ENCODE data around the gene LMX1A. TPM values are rescaled to one million over a fixed set of nuclear protein-coding genes. Genes with fewer than 3 reads are reported as not detected.

LMX1A gene
- total and polyA plus RNA-seq, 9 of the 15 experiments (the other 6 are each of a cell fraction or from before 2014, with no cell fraction given): not detected

GRCh38 chr1:165317612-165318011 is 38.9 kb downstream of the LMX1A start:
- H2AFZ ChIP-seq (ENCODE audit: low read depth, low read length): no peak overlapping the region
- ChIA-PET CTCF (ENCODE audit: low intra/inter-chr PET ratio) (interaction anchor here (0.7 kb wide), 1 partner anchor 14 kb away, joined by 3 read pairs; no protein-coding TSS in a partner anchor), POLR2A (no interaction called here)
- H4K20me1 ChIP-seq (replicated peaks; ENCODE audit: control insufficient read depth, insufficient read depth, low read length): no peaks in the 10 kb centered on the region
- H3K4me3 ChIP-seq: no peak overlapping the region
- FAIRE-seq (no peak), DNase-seq (ENCODE audit: extremely low read depth in 1 of 4, low spot score in 3 of 4) (no peak), ATAC-seq (no peak)
- H3K9ac ChIP-seq (ENCODE audit: insufficient read depth in 1 of 2, low read depth in 2 of 2, low read length in 2 of 2): no peak overlapping the region
- H3K4me2 ChIP-seq (ENCODE audit: insufficient read depth, low read length): no peak overlapping the region
- intact Hi-C loops (cut with micrococcal nuclease) (no loop called here), in situ Hi-C loops (cut with MboI) (no loop called here)
- H3K27me3 ChIP-seq (ENCODE audit: control insufficient read depth in 2 of 2, insufficient read depth in 2 of 2, low read length in 2 of 2): no peaks in the 10 kb centered on the region
- H3K79me2 ChIP-seq (ENCODE audit: control insufficient read depth, insufficient read depth, low read length): no peaks in the 10 kb centered on the region
- BruUV-seq (replicated peaks): no TSS peak
- no peaks in the 10 kb centered on the region for H3K4me1 ChIP-seq (replicated peaks in 1 of 2; ENCODE audit: control insufficient read depth in 2 of 2, insufficient read depth in 2 of 2, low read length in 2 of 2)
- H3K27ac ChIP-seq (ENCODE audit: extremely low read depth, low read depth, low read length): no peak overlapping the region
- no peaks in the 10 kb centered on the region for H3K36me3 ChIP-seq (ENCODE audit: control insufficient read depth, insufficient read depth, low read length)
- 0% methylated on average over 5 of the region's 5 CpGs for WGBS (ENCODE audit: insufficient coverage, low coverage, missing lambda C conversion rate)
- H3K9me1 ChIP-seq (ENCODE audit: control insufficient read depth, insufficient read depth, low read length): no peaks in the 10 kb centered on the region
- H3K9me3 ChIP-seq (replicated peaks; ENCODE audit: control insufficient read depth, insufficient read depth, low read depth, low read length): no peaks in the 10 kb centered on the region
- TF ChIP-seq CREB5 (CRISPR knock-in tag; IDR thresholded peaks at IDR 0.05): no peak
- TF ChIP-seq THRA (IDR thresholded peaks at IDR 0.05): no peak
- no peak for TF ChIP-seq NFE2 (IDR thresholded peaks at IDR 0.05; ENCODE audit: low read depth)
- TF ChIP-seq E4F1 (CRISPR knock-in tag; IDR thresholded peaks at IDR 0.05; ENCODE audit: borderline replicate concordance): no peak
- no peak for TF ChIP-seq ZBTB17 (CRISPR knock-in tag; IDR thresholded peaks at IDR 0.05)
- TF ChIP-seq ZNF589 (CRISPR knock-in tag; IDR thresholded peaks at IDR 0.05; ENCODE audit: low read depth): no peak
- no peak for TF ChIP-seq RBM15 (IDR thresholded peaks at IDR 0.05; ENCODE audit: insufficient read depth, low read length)
- no peak for TF ChIP-seq ARID3B (CRISPR knock-in tag; IDR thresholded peaks at IDR 0.05; ENCODE audit: borderline replicate concordance)
- no peak for TF ChIP-seq SIX5 (IDR thresholded peaks at IDR 0.05; ENCODE audit: borderline replicate concordance in 1 of 2, insufficient read depth in 1 of 2, low read depth in 1 of 2, low read length in 2 of 2)
- TF ChIP-seq E2F6 (IDR thresholded peaks at IDR 0.05; ENCODE audit: borderline replicate concordance in 1 of 2, extremely low read depth in 1 of 2, insufficient read depth in 1 of 2, insufficient read length in 1 of 2, low read depth in 1 of 2, low read length in 1 of 2, poor library complexity in 1 of 2, severe bottlenecking in 1 of 2): no peak
- no peak for TF ChIP-seq ATF2 (CRISPR knock-in tag; IDR thresholded peaks at IDR 0.05)
- TF ChIP-seq MTA3 (IDR thresholded peaks at IDR 0.05; ENCODE audit: borderline replicate concordance): no peak
